DMS153 (cell line): ENCODE results near the gene NAPG.
"Not testable (repeated sequence)": the region's sequence is repeated elsewhere in the genome, so short reads cannot be mapped to it uniquely, and the experiment has no call there.

Experiments used
- DNase-seq: peaks from one replicate; lab custom pipeline; 2025; lab: John Stamatoyannopoulos, UW

NAPG gene

DNA sequence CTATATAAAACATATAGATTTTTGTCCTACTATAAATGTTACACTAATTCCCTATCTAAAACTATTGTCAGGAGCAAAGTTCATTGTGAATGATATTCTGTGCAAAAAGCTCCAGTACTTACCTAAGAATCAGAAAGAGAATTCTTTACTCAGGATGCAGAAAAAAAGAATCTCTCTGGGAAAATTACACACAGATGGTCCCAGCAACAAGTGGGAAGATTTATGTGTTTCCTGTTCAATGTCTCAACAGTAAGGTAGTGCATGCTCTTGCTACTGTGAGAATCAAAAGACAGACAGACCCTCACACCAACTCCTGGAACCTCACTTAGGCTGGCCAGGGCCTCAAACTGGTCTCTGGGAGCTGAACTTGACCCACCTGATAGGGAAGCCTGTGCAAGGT, 11.2 kb upstream of the NAPG start:
- no peak for DNase-seq

DNA sequence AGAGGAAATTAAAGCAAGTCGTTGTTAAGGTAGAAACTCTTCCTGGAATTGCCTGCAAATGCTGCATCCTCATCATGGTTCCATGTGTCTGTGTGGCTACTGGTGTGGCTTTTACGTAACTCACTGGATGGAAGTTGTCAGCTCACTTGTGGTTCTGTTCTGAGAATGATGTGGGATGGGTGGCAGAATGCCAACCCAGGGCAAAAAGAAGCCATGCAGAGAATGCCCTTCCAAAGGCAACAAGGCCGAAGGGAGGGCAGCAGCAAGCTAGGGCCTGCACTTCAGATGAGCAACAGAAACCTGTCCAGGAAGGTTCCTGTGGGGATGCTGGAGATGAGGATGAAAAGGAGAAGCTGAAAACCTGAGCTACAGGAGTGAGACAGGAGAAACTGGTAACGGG, 10.4 kb upstream of the NAPG start:
- no peak for DNase-seq

DNA sequence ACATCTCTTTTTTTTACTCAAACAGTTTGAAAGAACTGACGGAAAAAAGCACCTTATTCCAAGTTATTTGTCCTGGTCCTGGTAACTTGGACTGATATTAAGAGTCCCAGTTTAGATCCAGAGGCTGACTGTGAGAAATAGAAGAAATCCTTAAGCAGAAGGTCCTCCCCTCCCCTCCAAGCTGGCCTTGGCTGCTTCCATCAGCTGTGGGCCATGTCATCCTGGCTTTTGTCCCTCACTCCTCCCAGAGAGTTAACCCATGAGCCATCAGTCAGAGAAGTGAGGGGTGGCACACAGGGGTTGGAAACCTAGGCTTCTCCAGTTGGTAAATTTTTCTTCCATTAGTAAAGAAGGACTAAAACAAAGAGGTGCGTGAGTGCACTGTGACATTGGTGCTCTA, 9.7 kb upstream of the NAPG start:
- no peak for DNase-seq

DNA sequence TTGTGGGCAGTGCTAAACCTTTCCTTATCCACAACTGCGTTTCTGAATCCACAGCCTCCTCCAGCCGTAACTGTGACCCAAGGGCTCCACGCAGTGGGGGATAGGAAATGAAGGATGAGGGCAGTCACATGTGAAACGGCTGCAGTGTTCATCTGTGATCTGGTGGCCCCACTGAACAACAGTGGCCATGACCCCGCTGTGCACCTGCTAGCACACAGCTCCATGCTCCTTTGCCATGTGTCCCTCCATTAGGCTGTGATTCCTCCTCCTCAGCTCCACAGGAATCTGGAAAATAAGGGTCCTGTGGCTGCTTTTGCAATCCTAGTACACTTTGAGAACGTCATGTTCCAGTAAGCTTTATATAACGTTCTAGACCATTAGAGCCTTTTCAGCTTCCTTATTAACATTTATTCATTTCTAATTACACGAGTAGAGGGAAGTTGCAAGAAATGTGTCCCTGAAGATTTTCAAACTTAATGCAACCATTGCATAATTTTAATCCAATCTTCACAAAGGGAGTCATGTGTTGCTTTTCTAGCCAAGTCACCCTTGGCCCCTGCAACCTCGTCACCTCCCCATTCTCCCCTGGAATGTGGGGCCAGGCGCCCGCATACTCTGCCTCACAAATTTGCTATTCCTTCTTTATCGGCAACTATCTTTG, 7.1 kb upstream of the NAPG start:
- DNase-seq: no peak

DNA sequence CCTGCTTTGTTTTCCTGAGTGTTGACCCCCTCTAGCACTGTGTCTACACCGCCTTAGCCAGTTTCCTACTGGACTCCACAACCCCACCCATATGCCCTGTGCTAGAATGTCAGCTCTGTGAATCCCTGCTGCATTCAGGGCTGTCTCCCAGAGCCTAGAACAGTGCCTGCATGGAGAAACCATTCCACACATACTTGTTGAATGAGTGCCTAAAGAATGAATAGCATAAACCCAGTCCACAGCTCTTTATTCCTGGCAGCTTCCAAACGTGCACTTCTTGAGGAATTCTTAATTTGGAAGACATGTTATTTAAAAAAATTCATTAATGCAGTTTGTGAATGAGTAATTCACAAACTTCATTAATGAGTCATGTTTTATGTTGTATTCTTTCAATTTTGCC, 6.5 kb upstream of the NAPG start:
- no peak for DNase-seq

DNA sequence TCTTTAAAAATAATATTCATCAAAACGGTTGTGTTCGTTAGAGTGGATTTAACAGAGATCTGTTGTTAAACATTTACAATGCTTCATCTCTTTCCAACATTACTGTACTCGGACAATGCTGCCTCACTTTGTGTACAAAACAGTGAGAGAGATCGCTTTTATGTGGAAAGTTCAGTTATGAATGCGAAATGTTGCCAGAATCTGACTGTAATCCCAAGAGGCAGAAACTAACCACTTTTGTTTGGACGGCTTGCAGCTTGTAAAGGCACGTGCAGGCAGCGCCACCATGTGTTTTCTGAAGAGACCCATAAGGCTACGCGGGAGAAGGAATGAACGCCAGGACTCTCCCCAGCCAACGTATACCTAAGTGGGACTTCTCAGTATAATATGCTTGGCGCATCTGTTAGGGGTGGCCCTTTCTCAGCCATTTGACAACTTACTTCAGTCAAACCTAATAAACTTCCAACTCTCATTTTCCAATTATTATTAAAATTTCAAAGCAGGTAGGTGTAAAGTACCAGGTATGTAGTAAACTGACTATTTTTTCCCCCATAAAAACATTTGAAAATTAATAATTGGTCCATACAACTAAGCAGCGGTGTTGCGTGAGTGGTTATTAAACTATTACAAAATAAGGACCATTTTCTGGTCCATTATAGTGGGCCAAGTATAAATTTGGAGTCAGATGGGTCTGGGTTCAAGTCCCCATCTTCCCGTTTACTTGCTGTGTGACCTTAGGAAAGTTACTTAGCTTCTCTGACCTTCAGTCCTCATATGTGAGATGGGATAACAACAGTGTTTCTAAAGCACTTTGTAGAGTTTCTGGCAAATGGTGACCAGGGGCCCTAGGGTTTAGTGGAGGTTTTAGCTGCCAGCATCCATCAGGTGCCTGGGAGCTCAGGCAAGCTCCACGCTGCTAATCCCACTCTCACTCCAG, 5.6 kb upstream of the NAPG start:
- DNase-seq: peak; percentile 27

DNA sequence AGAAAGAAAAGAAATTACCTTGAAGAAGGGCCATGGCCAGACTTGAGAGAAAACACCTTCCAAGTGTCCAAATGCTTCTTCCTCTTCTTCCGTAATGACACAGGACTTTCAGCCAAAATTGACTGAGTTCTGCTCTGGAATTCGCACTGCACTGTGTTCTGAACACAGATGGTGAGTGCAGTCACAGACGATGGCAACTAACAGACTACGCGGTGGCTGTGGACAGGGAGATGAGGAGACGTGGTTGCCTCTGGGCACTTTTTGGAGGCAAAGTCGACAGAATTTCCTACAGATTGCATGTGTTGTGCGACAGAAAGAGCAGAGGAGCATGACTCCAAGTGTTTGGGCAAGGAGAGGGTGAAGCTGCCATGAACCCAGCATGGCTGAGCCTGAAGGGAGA, 4.3 kb upstream of the NAPG start:
- no peak for DNase-seq

DNA sequence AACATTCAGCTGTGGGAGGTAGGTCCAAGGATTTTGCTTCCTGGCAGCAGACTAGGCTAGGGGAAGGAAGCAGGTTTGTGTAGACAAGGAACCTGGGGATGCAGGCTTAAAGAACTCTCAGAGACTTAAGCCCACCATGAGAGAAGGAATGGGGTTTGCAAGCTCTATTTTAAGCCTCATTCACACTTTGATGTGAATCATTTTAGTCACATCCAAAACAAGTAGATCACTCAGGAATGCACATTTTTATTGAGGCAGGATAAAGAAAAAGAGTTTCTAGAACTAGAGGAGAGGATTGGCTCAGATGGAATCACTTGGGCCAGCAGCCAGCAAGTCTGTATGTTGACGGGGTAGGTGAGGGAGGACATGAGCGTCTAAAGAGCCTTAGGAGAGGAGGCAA, 3.3 kb upstream of the NAPG start:
- no peak for DNase-seq

DNA sequence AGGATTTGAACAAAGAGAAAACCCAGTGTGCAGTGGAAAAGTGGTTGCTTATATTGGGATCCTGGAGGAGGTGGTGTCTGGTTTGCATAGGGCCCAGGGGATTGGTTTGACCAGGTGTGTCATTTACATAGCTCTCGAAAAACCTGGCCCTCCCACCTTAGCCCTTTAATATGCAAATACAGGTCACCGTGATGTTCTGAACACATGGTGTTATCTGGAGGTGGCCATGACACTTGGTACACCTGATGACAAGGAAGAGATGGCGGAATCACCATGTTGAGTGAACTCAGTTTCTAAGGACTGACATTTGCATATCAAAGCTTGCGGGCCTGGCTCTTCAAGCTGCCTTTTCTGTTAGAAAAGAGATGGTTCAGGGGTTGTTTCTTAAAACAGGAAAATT, 2.3 kb upstream of the NAPG start:
- no peak for DNase-seq

DNA sequence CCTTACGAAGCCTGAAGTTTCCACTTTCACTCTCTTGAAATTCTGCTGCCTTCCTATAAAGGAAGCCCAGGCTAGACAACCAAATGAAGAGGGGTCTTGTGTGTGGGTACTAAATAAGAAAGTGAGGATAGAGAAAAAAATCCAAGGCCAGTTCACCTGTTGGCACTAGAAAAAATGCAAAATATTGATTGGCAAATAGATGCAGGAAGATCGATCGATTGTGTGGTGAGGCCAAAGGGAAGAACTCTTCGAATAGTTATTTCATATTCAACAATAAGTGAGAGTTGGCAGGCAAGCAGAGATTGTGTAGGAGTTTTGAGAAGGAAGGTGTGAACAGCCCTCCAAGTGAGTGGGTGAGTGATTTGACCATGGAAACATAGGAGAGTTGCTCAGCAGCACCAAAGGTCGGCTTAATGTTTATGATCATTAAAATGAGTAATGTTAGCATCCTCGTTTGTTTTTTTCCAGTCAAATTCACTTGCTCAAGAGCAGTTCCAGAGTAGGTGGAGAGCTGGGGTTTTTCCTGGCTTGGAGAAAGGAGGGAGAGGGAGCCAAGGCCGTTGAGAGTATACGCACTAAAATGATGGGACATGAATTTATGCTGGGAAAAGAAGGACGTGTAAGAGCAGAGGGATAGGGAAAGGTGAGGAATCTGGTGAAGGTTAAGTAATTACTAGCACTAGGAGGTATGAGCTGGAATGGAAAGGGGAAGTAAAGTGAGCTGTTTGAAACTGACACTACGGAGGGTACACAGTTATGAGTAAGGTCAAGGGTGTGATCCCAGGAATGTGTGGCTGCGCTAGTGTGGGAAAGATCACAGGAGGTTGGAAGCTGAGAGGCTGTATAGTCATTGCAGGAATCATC, 1.1 kb upstream of the NAPG start:
- no peak for DNase-seq

DNA sequence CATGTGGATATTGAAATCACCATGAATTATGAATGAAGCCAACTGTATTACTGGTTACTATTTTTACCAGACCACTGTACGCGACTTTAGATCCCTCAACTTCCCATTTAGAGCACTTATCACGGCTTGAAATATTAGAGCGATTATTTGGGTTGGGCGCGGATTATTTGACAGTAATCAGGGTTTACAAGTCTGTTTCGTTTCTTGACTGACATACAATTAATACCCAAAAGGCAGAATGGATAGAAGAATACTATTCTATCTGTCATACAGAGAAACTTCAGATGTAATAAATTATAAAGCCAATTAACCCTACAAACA, 496 bp upstream of the NAPG start:
- DNase-seq: no peak

DNA sequence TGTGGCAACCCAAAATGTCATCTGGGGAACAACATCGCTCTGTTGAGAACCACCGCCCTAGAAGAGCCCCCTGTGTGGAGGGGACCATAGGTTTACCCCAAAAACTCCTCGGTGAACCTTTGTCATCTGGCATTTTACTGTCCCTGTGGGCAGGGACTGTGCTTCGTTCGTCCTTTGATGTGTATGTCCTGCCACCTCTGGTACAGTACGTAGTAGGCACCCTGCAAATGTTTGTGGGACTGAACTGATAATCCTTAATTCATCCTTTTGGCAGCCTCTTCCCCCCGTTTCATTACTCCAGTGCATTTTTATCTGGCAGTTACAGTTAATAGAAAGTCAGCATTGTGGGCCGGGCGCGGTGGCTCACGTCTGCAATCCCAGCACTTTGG, 728 bp downstream of the NAPG start:
- no peak for DNase-seq

DNA sequence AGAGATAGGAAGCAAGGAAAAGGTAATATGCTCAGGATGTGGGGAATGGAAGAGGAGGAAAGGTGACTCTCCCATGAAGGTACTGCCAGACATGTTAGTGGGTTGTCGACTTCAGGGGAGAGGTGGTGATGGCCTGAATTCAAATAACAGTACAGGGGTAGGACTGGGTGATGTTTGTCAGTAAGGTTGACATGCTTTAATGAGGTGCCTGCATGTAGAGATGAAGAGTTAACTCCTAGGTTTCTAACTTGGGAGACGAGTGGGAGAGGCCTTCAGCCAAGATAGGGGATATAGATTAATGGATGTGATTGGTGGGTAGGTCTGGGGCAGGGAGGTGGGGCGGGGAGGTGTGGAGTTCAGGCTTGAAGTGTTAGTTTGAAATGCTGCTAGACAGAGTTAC, 2.6 kb downstream of the NAPG start:
- DNase-seq: no peak

DNA sequence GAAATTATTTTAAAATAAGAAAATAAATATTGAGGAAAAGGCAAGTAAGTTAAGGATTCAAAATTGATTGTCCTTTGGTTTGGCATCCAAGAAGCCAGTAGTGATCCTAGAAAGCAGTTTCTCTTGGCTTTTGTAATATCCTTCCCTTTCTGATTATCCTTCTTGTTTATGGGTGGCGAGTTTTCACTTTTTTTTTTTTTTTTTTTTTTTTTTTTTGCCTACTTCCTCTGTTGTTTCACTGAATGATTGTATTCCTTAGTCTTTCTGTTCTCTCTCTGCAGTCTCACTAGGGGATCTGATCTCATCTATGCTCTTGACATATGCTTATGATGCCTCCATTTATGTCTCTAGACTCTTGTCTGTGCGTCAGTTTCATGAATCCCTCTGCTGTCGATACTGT, 4.2 kb downstream of the NAPG start:
- no peak for DNase-seq

DNA sequence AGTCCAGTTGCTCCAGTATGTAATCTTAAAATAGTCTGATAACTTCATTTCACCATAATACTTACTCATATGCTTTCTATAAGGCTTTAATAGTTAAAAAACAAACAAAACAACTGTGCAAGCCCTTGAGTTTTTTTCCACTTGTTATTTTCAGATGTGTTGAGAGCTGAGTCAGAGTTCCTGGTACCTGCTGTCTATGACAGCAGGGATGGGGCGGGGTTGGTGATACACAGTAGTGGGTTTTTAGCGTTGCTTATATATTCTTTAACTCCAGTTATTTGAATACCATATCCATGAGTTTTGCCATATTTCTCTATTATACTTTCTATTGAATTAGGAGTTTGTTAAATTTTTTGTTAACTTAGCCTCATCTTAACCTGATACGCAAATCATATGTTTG, 5.0 kb downstream of the NAPG start:
- no peak for DNase-seq

DNA sequence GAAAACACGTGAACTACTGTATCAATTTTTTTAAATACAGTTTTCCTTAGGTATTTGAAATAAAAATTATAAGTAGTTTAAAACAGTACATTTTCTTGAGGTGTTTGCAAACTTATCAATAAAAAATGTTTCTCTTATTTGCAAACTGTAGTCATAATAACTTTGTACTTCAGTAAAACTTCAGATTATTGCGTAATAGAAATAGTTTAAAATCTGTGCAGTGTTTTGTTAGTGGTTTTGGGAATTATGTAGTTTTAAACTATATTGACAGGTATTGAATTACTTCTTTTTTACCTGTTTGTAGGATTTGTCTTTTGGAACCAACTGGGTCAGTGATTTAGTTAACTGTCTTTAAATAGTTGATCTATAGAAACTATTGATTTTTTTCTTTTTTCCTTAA, 7.3 kb downstream of the NAPG start:
- DNase-seq: no peak

DNA sequence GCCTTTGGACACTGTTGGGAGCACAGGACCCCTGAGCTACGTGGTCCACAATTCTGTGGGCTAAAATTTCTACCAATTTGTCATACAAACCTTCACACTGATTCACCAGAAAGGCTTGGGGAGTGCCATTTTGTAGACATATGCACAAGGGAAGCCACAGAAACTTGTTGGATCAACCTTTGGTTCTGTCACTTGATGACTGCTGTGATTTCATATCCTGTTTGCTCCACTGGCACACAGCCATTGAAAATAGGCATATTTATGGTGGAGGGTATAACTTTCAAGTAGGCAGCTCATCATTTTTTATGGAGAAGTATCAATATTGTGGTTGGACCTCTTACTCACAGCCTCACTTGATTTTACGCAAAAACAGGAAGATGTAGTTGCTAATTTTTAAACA, 10.5 kb downstream of the NAPG start:
- DNase-seq: no peak

DNA sequence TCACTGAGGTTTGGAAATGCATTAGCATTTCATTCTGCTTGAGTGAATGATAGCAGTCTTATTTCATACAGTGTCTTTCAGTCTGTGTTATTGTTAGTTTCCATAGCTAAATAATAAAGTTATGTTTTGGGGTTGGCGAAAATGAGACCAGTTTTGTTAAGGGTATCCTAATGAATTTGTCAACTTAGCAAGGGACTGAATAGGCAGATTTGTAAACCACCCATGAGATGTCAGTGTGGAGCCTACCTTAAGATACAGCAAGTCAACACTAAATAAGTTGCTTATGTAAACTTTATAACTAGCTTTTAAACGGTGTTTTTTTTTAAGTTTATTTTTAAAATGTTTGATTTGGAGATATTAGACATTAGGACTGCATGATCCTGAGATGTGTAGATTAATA, 11.9 kb downstream of the NAPG start:
- no peak for DNase-seq

DNA sequence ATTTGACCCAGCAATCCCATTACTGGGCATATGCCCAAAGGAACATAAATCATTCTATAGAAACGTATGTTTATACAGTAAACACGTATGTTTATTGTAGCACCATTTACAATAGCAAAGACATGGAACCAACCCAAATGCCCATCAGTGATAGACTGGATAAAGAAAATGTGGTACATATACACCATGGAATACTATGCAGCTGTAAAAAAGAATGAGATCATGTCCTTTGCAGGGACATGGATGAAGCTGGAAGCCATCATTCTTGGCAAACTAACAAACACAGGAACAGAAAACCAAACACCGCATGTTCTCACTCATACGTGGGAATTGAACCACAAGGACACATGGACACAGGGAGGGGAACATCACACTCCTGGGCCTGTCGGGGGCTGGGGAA, 13.3 kb downstream of the NAPG start:
- DNase-seq: not testable (repeated sequence)

DNA sequence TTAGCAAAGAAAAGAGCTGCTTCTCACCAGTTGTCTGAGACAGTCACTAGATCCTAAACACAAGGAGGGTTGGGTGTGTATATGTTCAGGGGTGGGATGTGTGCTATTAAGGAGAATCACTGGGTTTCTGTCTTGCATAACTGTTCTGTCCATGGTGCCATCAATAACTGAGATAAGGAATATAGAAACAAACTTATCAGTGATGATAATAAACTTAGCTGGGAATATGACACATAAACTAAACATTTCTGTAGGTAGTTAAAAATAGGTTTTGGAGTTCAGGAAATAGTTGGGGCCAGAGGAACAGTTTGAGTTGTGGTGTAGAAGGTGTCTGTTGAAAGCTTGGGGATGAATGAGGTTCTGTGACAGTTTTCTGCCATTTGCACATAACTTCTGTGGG, 17.4 kb downstream of the NAPG start:
- DNase-seq: no peak

DNA sequence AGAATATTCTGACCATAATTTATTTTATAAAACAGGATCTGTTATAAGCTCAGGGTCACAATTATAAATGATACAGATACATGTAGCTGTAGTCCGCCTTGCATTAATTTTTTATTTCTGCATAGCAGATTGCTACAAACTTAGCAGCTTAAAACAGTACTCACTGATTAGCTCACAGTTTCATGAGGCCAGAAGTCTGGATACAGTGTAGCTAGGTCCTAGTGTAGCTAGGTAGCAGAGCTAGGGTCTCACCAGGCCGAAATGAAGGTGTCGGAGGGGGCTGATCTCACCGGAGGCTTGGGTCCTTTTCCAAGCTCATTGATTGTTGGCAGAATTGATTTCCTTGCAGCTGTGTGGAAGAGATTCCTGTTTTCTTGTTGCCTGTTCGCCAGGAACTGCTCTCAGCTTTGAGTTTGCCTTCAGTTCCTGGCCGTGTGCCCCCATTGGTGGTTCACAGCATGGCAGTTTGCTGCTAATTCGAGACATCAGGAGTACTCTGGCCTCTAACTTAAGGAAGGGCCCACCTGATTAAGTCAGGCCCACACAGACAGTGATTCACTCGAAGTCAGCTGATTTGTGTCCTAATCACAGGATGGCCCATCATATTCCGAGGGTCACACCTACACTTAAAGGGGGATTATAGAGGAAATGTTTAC, 18.4 kb downstream of the NAPG start:
- no peak for DNase-seq

DNA sequence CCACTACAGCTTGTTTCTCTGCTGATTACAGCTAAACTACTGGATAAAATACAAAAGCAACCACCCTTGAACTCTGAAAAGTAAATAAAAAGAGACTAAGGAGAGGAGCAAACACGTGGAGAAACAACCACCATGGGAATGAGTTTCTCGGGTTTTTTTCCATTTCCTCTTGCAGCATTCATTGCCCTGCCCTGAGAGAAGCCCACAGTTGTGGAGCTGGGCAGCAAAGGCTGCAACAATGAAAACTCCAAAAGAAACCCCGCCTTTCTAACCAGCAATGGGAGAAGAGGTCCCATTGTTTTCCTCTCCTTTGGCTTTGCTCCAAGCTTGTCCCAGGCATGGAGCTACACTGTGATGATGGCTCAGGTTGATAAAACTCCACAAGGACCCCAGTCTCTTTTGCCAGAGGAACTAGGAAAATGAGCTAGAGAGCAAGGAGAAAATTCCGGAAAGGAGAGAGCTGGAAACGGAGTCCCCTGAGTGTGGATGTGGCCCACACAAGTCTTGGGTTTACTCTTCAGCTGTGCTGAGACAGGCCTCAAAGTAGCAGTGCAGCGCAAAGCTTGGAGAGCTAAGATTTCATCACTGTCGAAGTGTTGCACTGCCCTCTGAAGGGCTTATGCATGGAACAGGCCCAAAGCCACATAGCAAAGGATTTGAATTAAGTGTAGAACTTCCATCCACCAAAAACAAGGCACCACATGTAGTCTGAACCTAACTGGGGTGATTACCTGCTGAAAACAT, 20.9 kb downstream of the NAPG start:
- no peak for DNase-seq
